ENCODE data around the gene PISD. TPM values are rescaled to one million over a fixed set of nuclear protein-coding genes. Genes with fewer than 3 reads are reported as not detected.

PISD gene
- total and polyA plus RNA-seq, 2 donors (not counting 3 experiments of a cell fraction or from before 2014, with no cell fraction given) = 53.4 to 58.0 TPM

GRCh38 chr22:31613286-31613903 is 48.6 kb downstream of the PISD start:
- Histone ChIP-seq H4K20me1 (replicated peaks; ENCODE audit: control insufficient read depth, extremely low read depth, insufficient read depth, low read length) (no peaks in the 10 kb centered on the region), H3K4me2 (ENCODE audit: insufficient read depth, low read length) (no peak overlapping the region), H3K27ac (ENCODE audit: insufficient read depth, low read depth, low read length) (no peak overlapping the region), H3K79me2 (ENCODE audit: control insufficient read depth, insufficient read depth, low read length) (no peaks in the 10 kb centered on the region), H3K9me1 (replicated peaks; ENCODE audit: control insufficient read depth, extremely low read depth, insufficient read depth, low read length) (no peaks in the 10 kb centered on the region), H3K9me3 (replicated peaks; ENCODE audit: control insufficient read depth, insufficient read depth, low read length) (no peaks in the 10 kb centered on the region), H3K4me1 (ENCODE audit: control insufficient read depth, extremely low read depth, insufficient read depth, low read length) (peaks cover 6% of the 10 kb centered on the region), H3K4me3 (replicated peaks in 1 of 3; ENCODE audit: insufficient read depth in 1 of 3, low read depth in 1 of 3, low read length in 3 of 3) (no peak overlapping the region), H3K9ac (replicated peaks; ENCODE audit: extremely low read depth, insufficient read depth, low read length) (no peak overlapping the region), H2AFZ (ENCODE audit: low read depth, low read length) (no peak overlapping the region), H3K27me3 (ENCODE audit: control insufficient read depth in 2 of 2, insufficient read depth in 2 of 2, low read length in 2 of 2) (no peaks in the 10 kb centered on the region), H3K36me3 (ENCODE audit: control insufficient read depth in 2 of 2, extremely low read depth in 1 of 2, insufficient read depth in 2 of 2, low read length in 2 of 2) (peaks cover 2 to 8% of the 10 kb centered on the region in 2 experiments)
- DNase-seq (ENCODE audit: low read depth, low spot score) = no peak
- BruUV-seq (replicated peaks) = no TSS peak
- CTCF ChIA-PET = interaction anchor here (1.1 to 2.4 kb wide), 4 partner anchors 9 to 57 kb away, joined by 3 to 8 read pairs (median 6); no protein-coding TSS in a partner anchor
- intact Hi-C loops (cut with micrococcal nuclease) (no loop called here), dilution Hi-C loops (cut with MboI; ENCODE audit: extremely low pct_ligation_motif_present, low sequenced_read_pairs) (no loop called here)
- TF ChIP-seq POLR2AphosphoS5 (IDR thresholded peaks at IDR 0.05; ENCODE audit: insufficient read depth, low read depth, low read length) = no peak
- TF ChIP-seq EZH2 (IDR thresholded peaks at IDR 0.05; ENCODE audit: borderline replicate concordance, low read depth, low read length, severe bottlenecking) = no peak
- no peak for TF ChIP-seq FOS (IDR thresholded peaks at IDR 0.05; ENCODE audit: borderline replicate concordance, insufficient read depth, low read length)
- no peak for TF ChIP-seq MYC (IDR thresholded peaks at IDR 0.05; ENCODE audit: low read depth, low read length)
- TF ChIP-seq JUN (IDR thresholded peaks at IDR 0.05; ENCODE audit: borderline replicate concordance, insufficient read depth, insufficient read length, low read depth) = no peak
- TF ChIP-seq GATA2 (IDR thresholded peaks at IDR 0.05; ENCODE audit: insufficient read depth, insufficient read length, low read depth, low read length) = no peak
- no peak for TF ChIP-seq CTCF (IDR thresholded peaks at IDR 0.05; ENCODE audit: extremely low read depth in 1 of 2, insufficient read depth in 1 of 2, low read depth in 1 of 2, low read length in 2 of 2)
- TF ChIP-seq, protein P1, sequence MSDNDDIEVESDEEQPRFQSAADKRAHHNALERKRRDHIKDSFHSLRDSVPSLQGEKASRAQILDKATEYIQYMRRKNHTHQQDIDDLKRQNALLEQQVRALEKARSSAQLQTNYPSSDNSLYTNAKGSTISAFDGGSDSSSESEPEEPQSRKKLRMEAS (IDR thresholded peaks at IDR 0.05; ENCODE audit: insufficient read depth, insufficient read length) = no peak
- TF ChIP-seq POLR2A (IDR thresholded peaks at IDR 0.05; ENCODE audit: low read depth, low read length) = no peak
- POLR2A ChIA-PET = no interaction called here
- FAIRE-seq = no peak
